ENCODE results near the gene COPS3. TPM values are rescaled to one million over a fixed set of nuclear protein-coding genes. Genes with fewer than 3 reads are reported as not detected.

Gene COPS3
- total and polyA plus RNA-seq, 4 donors: 24.6 to 77.3 (median 30.2) TPM

- Histone ChIP-seq H3K4me3 (ENCODE audit: low read depth in 1 of 3, low read length in 3 of 3) (no peak overlapping the region), H3K27ac (ENCODE audit: low read depth in 1 of 2, low read length in 2 of 2) (no peak overlapping the region), H3K9me3 (ENCODE audit: control insufficient read depth in 4 of 4, low read length in 3 of 4) (no peaks in the 10 kb centered on the region), H3K27me3 (ENCODE audit: control insufficient read depth in 4 of 4, insufficient read depth in 4 of 4, low read length in 3 of 4) (no peaks in the 10 kb centered on the region), H3K4me1 (ENCODE audit: control insufficient read depth in 4 of 4, insufficient read depth in 4 of 4, low read length in 3 of 4) (peaks cover 0 to under 1% (median 0%) of the 10 kb centered on the region in 4 donors), H3K36me3 (ENCODE audit: control insufficient read depth in 4 of 4, insufficient read depth in 3 of 4, low read depth in 1 of 4, low read length in 3 of 4) (peaks cover 3 to 26% (median 17%) of the 10 kb centered on the region in 4 donors), H3K9ac (ENCODE audit: low read depth in 1 of 2, low read length in 2 of 2) (no peak overlapping the region)
- TF ChIP-seq NR2F2 (IDR thresholded peaks at IDR 0.05) (no peak), JUND (IDR thresholded peaks at IDR 0.05) (no peak), ATF3 (IDR thresholded peaks at IDR 0.05) (no peak), HNF4A (conservative IDR thresholded peaks at IDR 0.05) (no peak), TAF1 (conservative IDR thresholded peaks at IDR 0.05) (no peak), REST (IDR thresholded peaks at IDR 0.05) (no peak), HNF4G (IDR thresholded peaks at IDR 0.05) (no peak)
- TF ChIP-seq, protein P1, sequence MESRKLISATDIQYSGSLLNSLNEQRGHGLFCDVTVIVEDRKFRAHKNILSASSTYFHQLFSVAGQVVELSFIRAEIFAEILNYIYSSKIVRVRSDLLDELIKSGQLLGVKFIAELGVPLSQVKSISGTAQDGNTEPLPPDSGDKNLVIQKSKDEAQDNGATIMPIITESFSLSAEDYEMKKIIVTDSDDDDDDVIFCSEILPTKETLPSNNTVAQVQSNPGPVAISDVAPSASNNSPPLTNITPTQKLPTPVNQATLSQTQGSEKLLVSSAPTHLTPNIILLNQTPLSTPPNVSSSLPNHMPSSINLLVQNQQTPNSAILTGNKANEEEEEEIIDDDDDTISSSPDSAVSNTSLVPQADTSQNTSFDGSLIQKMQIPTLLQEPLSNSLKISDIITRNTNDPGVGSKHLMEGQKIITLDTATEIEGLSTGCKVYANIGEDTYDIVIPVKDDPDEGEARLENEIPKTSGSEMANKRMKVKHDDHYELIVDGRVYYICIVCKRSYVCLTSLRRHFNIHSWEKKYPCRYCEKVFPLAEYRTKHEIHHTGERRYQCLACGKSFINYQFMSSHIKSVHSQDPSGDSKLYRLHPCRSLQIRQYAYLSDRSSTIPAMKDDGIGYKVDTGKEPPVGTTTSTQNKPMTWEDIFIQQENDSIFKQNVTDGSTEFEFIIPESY (IDR thresholded peaks at IDR 0.05): no peak
- TF ChIP-seq, protein P2, sequence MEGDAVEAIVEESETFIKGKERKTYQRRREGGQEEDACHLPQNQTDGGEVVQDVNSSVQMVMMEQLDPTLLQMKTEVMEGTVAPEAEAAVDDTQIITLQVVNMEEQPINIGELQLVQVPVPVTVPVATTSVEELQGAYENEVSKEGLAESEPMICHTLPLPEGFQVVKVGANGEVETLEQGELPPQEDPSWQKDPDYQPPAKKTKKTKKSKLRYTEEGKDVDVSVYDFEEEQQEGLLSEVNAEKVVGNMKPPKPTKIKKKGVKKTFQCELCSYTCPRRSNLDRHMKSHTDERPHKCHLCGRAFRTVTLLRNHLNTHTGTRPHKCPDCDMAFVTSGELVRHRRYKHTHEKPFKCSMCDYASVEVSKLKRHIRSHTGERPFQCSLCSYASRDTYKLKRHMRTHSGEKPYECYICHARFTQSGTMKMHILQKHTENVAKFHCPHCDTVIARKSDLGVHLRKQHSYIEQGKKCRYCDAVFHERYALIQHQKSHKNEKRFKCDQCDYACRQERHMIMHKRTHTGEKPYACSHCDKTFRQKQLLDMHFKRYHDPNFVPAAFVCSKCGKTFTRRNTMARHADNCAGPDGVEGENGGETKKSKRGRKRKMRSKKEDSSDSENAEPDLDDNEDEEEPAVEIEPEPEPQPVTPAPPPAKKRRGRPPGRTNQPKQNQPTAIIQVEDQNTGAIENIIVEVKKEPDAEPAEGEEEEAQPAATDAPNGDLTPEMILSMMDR (IDR thresholded peaks at IDR 0.05; ENCODE audit: low read depth, low read length, missing input control): no peak
- WGBS: 95% methylated on average over 6 of the region's 6 CpGs
- DNase-seq (ENCODE audit: low spot score): no peak
These were observed 37.9 kb downstream of the COPS3 start for GRCh38 chr17:17243163-17243562.

- Histone ChIP-seq H3K9ac (ENCODE audit: low read depth in 1 of 2, low read length in 2 of 2) (no peak overlapping the region), H3K9me3 (ENCODE audit: control insufficient read depth in 4 of 4, low read length in 3 of 4) (no peaks in the 10 kb centered on the region), H3K4me3 (ENCODE audit: low read depth in 1 of 3, low read length in 3 of 3) (no peak overlapping the region), H3K27ac (ENCODE audit: low read depth in 1 of 2, low read length in 2 of 2) (no peak overlapping the region), H3K36me3 (ENCODE audit: control insufficient read depth in 4 of 4, insufficient read depth in 3 of 4, low read depth in 1 of 4, low read length in 3 of 4) (peaks cover 3 to 17% (median 9%) of the 10 kb centered on the region in 4 donors), H3K4me1 (ENCODE audit: control insufficient read depth in 4 of 4, insufficient read depth in 4 of 4, low read length in 3 of 4) (peaks cover 0 to 3% (median under 1%) of the 10 kb centered on the region in 4 donors), H3K27me3 (ENCODE audit: control insufficient read depth in 4 of 4, insufficient read depth in 4 of 4, low read length in 3 of 4) (no peaks in the 10 kb centered on the region)
- WGBS: 97% methylated on average over 7 of the region's 7 CpGs
- DNase-seq (ENCODE audit: low spot score): no peak
- TF ChIP-seq, protein P1 (IDR thresholded peaks at IDR 0.05): no peak
- TF ChIP-seq YY1 (IDR thresholded peaks at IDR 0.05): no peak
These were observed 38.8 kb downstream of the COPS3 start for GRCh38 chr17:17242246-17242645.

All from liver (tissue), 9 donors.